Measurements from ENCODE around the gene KRTAP10-5.

- TF ChIP-seq EZH2phosphoT487 (IDR thresholded peaks at IDR 0.05; ENCODE audit: insufficient read depth, low read depth) (no peak), EZH2 (IDR thresholded peaks at IDR 0.05; ENCODE audit: insufficient read depth, poor library complexity, severe bottlenecking) (no peak)
Measured at GRCh38 chr21:44548922-44549321, 31.5 kb downstream of the KRTAP10-5 start.

Data from GM23248 (cell line).